Spinal cord (tissue), 10 donors: Measurements from ENCODE around the gene METAP1D. TPM values are rescaled to one million over a fixed set of nuclear protein-coding genes. Genes with fewer than 3 reads are reported as not detected.
A peak's percentile ranks its signal among the peaks of the same experiment; 100 is the strongest.
"Not testable (repeated sequence)": the region's sequence is repeated elsewhere in the genome, so short reads cannot be mapped to it uniquely, and the experiment has no call there.

ENCODE experiments used
- DNase-seq, 6 donors: peaks; one replicate each; pipeline versions ENCODE4 v3.0.0 to v3.0.0-alpha.2; 2013 to 2015; ENCODE audit warnings: low spot score in 6 of 6, low read depth in 4 of 6
- H3K27ac ChIP-seq: one replicate; pipeline ENCODE4 v1.5.1; 2013; ENCODE audit warnings: low read depth, low read length, control low read depth
- H3K27me3 ChIP-seq: one replicate; pipeline ENCODE4 v1.6.1; 2013; ENCODE audit warnings: low read length; ENCODE audit not compliant: control insufficient read depth, insufficient read depth
- H3K36me3 ChIP-seq: one replicate; pipeline ENCODE4 v1.6.1; 2013; ENCODE audit warnings: low read length; ENCODE audit not compliant: control insufficient read depth, insufficient read depth
- H3K4me1 ChIP-seq: one replicate; pipeline ENCODE4 v1.6.1; 2013; ENCODE audit warnings: low read length; ENCODE audit not compliant: control insufficient read depth, insufficient read depth
- H3K4me3 ChIP-seq: one replicate; pipeline ENCODE4 v1.5.1; 2013; ENCODE audit warnings: low read depth, low read length, control low read depth
- H3K9me3 ChIP-seq: one replicate; pipeline ENCODE4 v1.6.1; 2013; ENCODE audit warnings: low read length; ENCODE audit not compliant: control insufficient read depth, insufficient read depth
- WGBS: methylation state at CpG from one replicate; pipeline ENCODE4 v1.1.5; 2013; ENCODE audit warnings: missing lambda C conversion rate; ENCODE audit not compliant: insufficient coverage; 5-methylcytosine and 5-hydroxymethylcytosine counted together
- polyA plus RNA-seq, 2 donors: library from polyadenylated mRNA; unstranded; fragments of 120-200 nt; gene quantifications; one replicate each; pipeline ENCODE4 v1.2.1, GENCODE V29; 2013; ENCODE audit not compliant: insufficient read length in 2 of 2
- total RNA-seq, 2 donors: library from RNA; depleted of rRNA in 1 of 2; stranded (reverse); fragments of 120-200 nt in 1 of 2; fragments of >200 nt in 1 of 2; gene quantifications; one replicate each; pipeline versions ENCODE4 v1.2.3 to v1.2.4, GENCODE V29; 2013 to 2014
- donor health status: healthy.

Gene METAP1D
- total and polyA plus RNA-seq, 4 donors: 9.6 to 13.0 (median 10.3) TPM

GRCh38 chr2:171986778-171987177, 13.0 kb upstream of the METAP1D start:
- DNase-seq: no peak
- H3K27ac ChIP-seq: no peak overlapping the region
- WGBS: 93% methylated on average over 2 of the region's 4 CpGs

GRCh38 chr2:171991027-171991426, 8.7 kb upstream of the METAP1D start:
- WGBS: 100% methylated on average over 1 of the region's 4 CpGs
- DNase-seq: no peak
- H3K9me3 ChIP-seq: no peaks in the 10 kb centered on the region
- H3K27me3 ChIP-seq: no peaks in the 10 kb centered on the region
- H3K36me3 ChIP-seq: no peaks in the 10 kb centered on the region
- no peak overlapping the region for H3K4me3 ChIP-seq
- no peaks in the 10 kb centered on the region for H3K4me1 ChIP-seq
- H3K27ac ChIP-seq: no peak overlapping the region

More at GRCh38 chr2:171986778-171987177, 13.0 kb upstream of the METAP1D start:
- Histone ChIP-seq H3K4me3 (no peak overlapping the region), H3K4me1 (no peaks in the 10 kb centered on the region), H3K36me3 (no peaks in the 10 kb centered on the region), H3K27me3 (no peaks in the 10 kb centered on the region), H3K9me3 (no peaks in the 10 kb centered on the region)

DNA sequence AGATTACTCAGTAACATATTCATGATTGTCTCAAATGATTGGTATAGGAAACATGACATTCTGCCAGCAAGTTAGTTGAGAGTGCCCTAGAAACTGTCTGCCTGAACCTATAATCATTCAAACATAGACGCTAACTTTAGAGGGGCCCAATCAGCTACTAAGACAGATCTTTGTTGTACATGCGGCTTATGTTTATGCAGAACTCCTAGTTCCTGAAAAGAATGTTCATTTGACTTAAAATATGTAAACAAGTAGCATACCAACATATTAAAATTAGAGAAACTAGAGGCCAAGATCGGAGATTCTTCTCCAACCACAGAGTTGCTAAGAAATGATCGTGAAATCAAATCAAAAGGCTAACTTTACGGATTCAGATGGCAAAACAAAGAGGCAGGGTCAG, 4.2 kb upstream of the METAP1D start:
- no peaks in the 10 kb centered on the region for H3K9me3 ChIP-seq
- DNase-seq: no peak
- WGBS: no CpG with 5 or more reads among the region's 5 CpGs
- no peak overlapping the region for H3K27ac ChIP-seq
- H3K36me3 ChIP-seq: no peaks in the 10 kb centered on the region
- no peak overlapping the region for H3K4me3 ChIP-seq
- H3K27me3 ChIP-seq: no peaks in the 10 kb centered on the region
- H3K4me1 ChIP-seq: no peaks in the 10 kb centered on the region

DNA sequence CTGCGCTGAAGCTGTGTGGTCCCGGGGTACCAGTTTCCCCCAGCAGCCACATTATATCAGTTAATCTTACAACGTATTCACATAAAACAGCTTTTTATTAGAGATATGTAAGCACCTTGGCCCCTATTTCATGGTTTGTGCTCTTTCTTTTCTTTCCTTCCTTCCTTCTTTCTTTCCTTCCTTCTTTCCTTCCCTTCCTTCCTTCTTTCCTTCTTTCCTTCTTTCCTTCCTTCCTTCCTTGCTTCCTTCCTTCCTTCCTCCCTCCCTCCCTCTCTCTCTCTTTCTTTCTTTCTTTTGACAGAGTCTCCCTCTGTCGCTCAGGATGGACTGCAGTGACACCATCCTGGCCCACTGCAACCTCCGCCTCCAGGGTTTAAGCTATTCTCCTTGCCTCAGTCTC, 3.7 kb upstream of the METAP1D start:
- H3K4me1 ChIP-seq: no peaks in the 10 kb centered on the region
- no peaks in the 10 kb centered on the region for H3K36me3 ChIP-seq
- no peak for DNase-seq
- H3K4me3 ChIP-seq: no peak overlapping the region
- no peak overlapping the region for H3K27ac ChIP-seq
- H3K27me3 ChIP-seq: no peaks in the 10 kb centered on the region
- H3K9me3 ChIP-seq: no peaks in the 10 kb centered on the region
- 90% methylated on average over 2 of the region's 5 CpGs for WGBS

- DNase-seq, H3K4me3 ChIP-seq, H3K36me3 ChIP-seq, H3K27ac ChIP-seq, H3K27me3 ChIP-seq, H3K9me3 ChIP-seq, H3K4me1 ChIP-seq: not testable (repeated sequence)
- WGBS: 94% methylated on average over 3 of the region's 5 CpGs
Observed at GRCh38 chr2:171997031-171997430, 2.7 kb upstream of the METAP1D start.

DNA sequence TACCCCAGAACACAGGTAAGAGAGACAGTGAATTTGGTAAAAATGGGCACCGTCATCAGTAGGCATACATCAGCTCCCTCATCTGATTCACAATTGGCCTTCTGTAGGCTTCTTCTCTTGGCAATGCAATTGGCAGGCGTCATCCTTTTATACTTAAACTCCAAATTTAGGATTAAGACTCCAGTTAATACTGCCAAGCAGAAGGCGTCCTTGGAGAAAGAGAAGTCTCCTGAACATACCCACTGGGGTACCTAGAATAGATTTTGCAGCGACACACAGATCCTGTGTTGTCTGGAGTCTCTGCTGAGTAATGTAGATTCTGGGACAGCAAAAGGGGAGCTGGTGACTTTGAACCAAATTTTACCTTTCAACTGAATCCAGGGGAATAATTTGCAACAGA, 592 bp upstream of the METAP1D start:
- Histone ChIP-seq H3K27me3 (no peaks in the 10 kb centered on the region), H3K4me3 (peak overlapping the region; percentile 53), H3K27ac (no peak overlapping the region), H3K9me3 (no peaks in the 10 kb centered on the region), H3K4me1 (no peaks in the 10 kb centered on the region), H3K36me3 (no peaks in the 10 kb centered on the region)
- 43% methylated on average over 1 of the region's 4 CpGs for WGBS
- DNase-seq: peak in 2 of 6 donors; percentile 19 to 54

DNA sequence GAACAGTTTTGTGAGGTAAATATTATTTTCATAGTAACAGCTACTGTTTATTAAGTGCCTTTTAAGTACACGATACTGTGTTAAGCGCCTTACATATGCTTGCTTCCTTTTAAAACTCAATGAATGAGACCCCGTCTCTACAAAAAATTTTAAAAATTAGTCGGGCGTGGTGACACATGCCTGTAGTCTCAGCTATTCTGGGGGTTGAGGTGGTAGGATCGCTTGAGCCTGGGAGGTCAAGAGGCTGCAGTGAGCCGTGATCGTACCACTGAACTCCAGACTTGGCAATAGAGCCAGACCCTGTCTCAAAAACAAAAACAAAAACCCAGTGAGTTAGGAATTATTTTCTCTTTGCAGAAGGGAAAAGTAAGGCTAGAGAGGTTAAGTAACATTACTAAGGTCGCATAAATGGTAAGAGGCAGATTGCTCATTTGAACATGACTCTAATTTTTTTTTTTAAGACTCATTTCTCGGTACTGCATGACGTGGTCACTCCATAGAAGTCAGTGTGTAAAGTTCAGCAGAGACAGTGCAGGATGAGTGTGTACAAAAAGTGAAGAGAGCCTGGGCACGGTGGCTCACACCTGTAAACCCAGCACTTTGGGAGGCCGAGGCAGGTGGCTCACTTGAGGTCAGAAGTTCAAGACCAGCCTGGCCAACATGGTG, 1.1 kb downstream of the METAP1D start:
- no peaks in the 10 kb centered on the region for H3K36me3 ChIP-seq
- WGBS: 86% methylated on average over 8 of the region's 13 CpGs
- no peak for DNase-seq
- no peaks in the 10 kb centered on the region for H3K27me3 ChIP-seq
- no peak overlapping the region for H3K27ac ChIP-seq
- no peaks in the 10 kb centered on the region for H3K9me3 ChIP-seq
- no peaks in the 10 kb centered on the region for H3K4me1 ChIP-seq
- no peak overlapping the region for H3K4me3 ChIP-seq

- Histone ChIP-seq H3K27me3 (no peaks in the 10 kb centered on the region), H3K27ac (no peak overlapping the region), H3K9me3 (no peaks in the 10 kb centered on the region), H3K4me1 (no peaks in the 10 kb centered on the region), H3K4me3 (no peak overlapping the region), H3K36me3 (no peaks in the 10 kb centered on the region)
- 100% methylated on average over 1 of the region's 1 CpG for whole genome bisulfite sequencing
- DNase-seq: no peak
Observed at GRCh38 chr2:172007372-172007771, 7.6 kb downstream of the METAP1D start.

DNA sequence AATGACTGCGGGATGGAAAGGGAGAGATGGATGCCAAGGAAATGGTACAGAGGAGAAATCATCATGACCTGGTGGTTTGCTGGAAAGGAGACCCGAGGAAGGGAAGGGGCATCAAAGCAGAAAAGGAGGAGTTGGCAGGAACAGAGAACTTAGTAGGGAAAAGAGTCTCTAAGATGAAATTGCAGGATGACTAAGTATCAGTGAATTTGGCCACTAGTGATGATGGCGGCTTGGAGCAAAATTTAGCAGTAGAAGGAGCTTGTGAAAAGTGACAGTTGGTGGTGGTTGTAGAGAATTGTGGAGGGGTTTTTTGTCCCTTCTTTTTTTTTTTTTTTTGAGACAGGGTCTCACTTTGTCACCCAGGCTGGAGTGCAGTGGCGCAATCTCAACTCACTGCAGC, 10.1 kb downstream of the METAP1D start:
- H3K27ac ChIP-seq: no peak overlapping the region
- no peaks in the 10 kb centered on the region for H3K27me3 ChIP-seq
- no peak for DNase-seq
- H3K36me3 ChIP-seq: no peaks in the 10 kb centered on the region
- no peaks in the 10 kb centered on the region for H3K9me3 ChIP-seq
- WGBS: 91% methylated on average over 3 of the region's 4 CpGs
- no peaks in the 10 kb centered on the region for H3K4me1 ChIP-seq
- H3K4me3 ChIP-seq: no peak overlapping the region

GRCh38 chr2:172011812-172012575, 12.2 kb downstream of the METAP1D start:
- no peak for DNase-seq
- no peaks in the 10 kb centered on the region for H3K27me3 ChIP-seq
- no peaks in the 10 kb centered on the region for H3K9me3 ChIP-seq
- WGBS: 81% methylated on average over 4 of the region's 11 CpGs
- H3K4me3 ChIP-seq: no peak overlapping the region
- no peaks in the 10 kb centered on the region for H3K4me1 ChIP-seq
- no peaks in the 10 kb centered on the region for H3K36me3 ChIP-seq
- no peak overlapping the region for H3K27ac ChIP-seq
